ENCODE results near the gene RSPO3. TPM values are rescaled to one million over a fixed set of nuclear protein-coding genes. Genes with fewer than 3 reads are reported as not detected.

The RSPO3 gene
- total and polyA plus RNA-seq, 7 donors = 12.6 to 32.1 (median 27.4) TPM

GRCh38 chr6:127083963-127084310 is 34.5 kb upstream of the RSPO3 start:
- H3K4me3 ChIP-seq = no peak overlapping the region
- H3K36me3 ChIP-seq (ENCODE audit: insufficient read depth in 1 of 2, low read depth in 1 of 2) = no peaks in the 10 kb centered on the region
- no peak for TF ChIP-seq CTCF (IDR thresholded peaks at IDR 0.05)
- H3K4me1 ChIP-seq = no peaks in the 10 kb centered on the region
- WGBS, 3 donors = 82 to 89% (median 89%) methylated on average over 2 of the region's 2 CpGs
- ATAC-seq = no peak
- H3K9me3 ChIP-seq = no peaks in the 10 kb centered on the region
- no peak overlapping the region for H3K27ac ChIP-seq
- no peaks in the 10 kb centered on the region for H3K27me3 ChIP-seq (ENCODE audit: insufficient read depth in 3 of 3, low read length in 2 of 3)
- intact Hi-C loops (cut with DNase I) = no loop called here
- no peak for DNase-seq

DNA sequence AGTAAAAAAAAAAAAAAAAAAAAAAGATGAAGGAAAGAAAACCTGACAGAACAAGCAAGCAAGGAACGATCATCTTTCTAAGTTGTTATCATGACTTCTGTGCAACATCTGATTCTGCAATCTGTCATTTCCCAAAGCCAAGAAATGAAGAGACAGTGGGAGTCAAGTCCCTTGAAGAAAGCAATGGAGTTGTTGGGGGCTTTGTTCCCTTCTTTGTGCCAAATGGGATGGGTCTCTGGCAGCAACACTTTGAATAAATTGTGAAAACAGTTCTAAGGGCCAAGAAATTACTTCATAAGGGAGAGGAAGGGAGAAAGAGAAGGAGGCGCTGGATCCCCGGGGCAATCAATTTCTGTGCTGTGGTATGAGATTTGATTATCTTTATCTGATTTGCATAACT is 33.3 kb upstream of the RSPO3 start:
- no peak overlapping the region for H3K4me3 ChIP-seq
- intact Hi-C loops (cut with DNase I) = no loop called here
- 78 to 83% (median 81%) methylated on average over 3 of the region's 3 CpGs for WGBS, 3 donors
- H3K9me3 ChIP-seq = no peaks in the 10 kb centered on the region
- TF ChIP-seq CTCF (IDR thresholded peaks at IDR 0.05) = no peak
- H3K27me3 ChIP-seq (ENCODE audit: insufficient read depth in 3 of 3, low read length in 2 of 3) = no peaks in the 10 kb centered on the region
- ATAC-seq (no peak), DNase-seq (no peak)
- no peaks in the 10 kb centered on the region for H3K4me1 ChIP-seq
- no peak overlapping the region for H3K27ac ChIP-seq
- H3K36me3 ChIP-seq (ENCODE audit: insufficient read depth in 1 of 2, low read depth in 1 of 2) = no peaks in the 10 kb centered on the region

- DNase-seq = no peak
- no peak overlapping the region for H3K27ac ChIP-seq
- no peak for TF ChIP-seq CTCF (IDR thresholded peaks at IDR 0.05)
- intact Hi-C loops (cut with DNase I) = no loop called here
- H3K9me3 ChIP-seq = no peaks in the 10 kb centered on the region
- 35 to 43% (median 38%) methylated on average over 1 of the region's 1 CpG for WGBS, 3 donors
- no peak overlapping the region for H3K4me3 ChIP-seq
- no peaks in the 10 kb centered on the region for H3K4me1 ChIP-seq
- ATAC-seq = no peak
- H3K27me3 ChIP-seq (ENCODE audit: insufficient read depth in 3 of 3, low read length in 2 of 3) = no peaks in the 10 kb centered on the region
- H3K36me3 ChIP-seq (ENCODE audit: insufficient read depth in 1 of 2, low read depth in 1 of 2) = no peaks in the 10 kb centered on the region
These were observed 28.4 kb upstream of the RSPO3 start for GRCh38 chr6:127090051-127090450.

DNA sequence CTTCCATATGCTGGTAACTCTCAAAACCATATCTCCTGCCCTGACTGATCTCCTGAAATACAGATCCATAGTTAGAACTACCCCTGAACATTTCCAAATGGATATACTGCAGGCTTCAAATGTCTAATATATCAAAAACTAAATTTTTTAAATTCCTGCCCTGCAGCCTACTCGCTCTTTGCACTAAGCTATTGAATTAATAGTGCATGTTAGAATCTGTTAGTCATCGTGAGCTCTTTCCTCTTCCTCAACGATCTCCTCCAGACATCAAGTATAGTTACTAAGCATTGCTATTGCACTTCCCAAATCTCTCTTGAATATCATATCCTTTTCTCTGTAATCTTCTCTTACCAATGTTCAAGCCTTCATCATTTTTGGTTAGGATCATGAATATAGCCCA is 26.0 kb upstream of the RSPO3 start:
- Histone ChIP-seq H3K27ac (no peak overlapping the region), H3K9me3 (no peaks in the 10 kb centered on the region), H3K36me3 (ENCODE audit: insufficient read depth in 1 of 2, low read depth in 1 of 2) (no peaks in the 10 kb centered on the region), H3K27me3 (ENCODE audit: insufficient read depth in 3 of 3, low read length in 2 of 3) (no peaks in the 10 kb centered on the region), H3K4me1 (no peaks in the 10 kb centered on the region), H3K4me3 (no peak overlapping the region)
- DNase-seq (no peak), ATAC-seq (no peak)
- TF ChIP-seq CTCF (IDR thresholded peaks at IDR 0.05) = no peak
- 80 to 88% (median 83%) methylated on average over 3 of the region's 3 CpGs for WGBS, 3 donors
- intact Hi-C loops (cut with DNase I) = no loop called here

GRCh38 chr6:127094791-127095190 is 23.7 kb upstream of the RSPO3 start:
- no peak for TF ChIP-seq CTCF (IDR thresholded peaks at IDR 0.05)
- intact Hi-C loops (cut with DNase I) = no loop called here
- Histone ChIP-seq H3K9me3 (no peaks in the 10 kb centered on the region), H3K4me1 (no peaks in the 10 kb centered on the region), H3K36me3 (ENCODE audit: insufficient read depth in 1 of 2, low read depth in 1 of 2) (no peaks in the 10 kb centered on the region), H3K27me3 (ENCODE audit: insufficient read depth in 3 of 3, low read length in 2 of 3) (no peaks in the 10 kb centered on the region), H3K27ac (no peak overlapping the region), H3K4me3 (no peak overlapping the region)
- no peak for DNase-seq
- ATAC-seq = no peak
- 68 to 87% (median 78%) methylated on average over 1 of the region's 1 CpG for WGBS, 3 donors

All from psoas muscle (tissue), 8 donors.